AG10803 (cell line): ENCODE data around the gene IKBIP.

Experiments used
- DNase-seq: peaks from one replicate; pipeline ENCODE4 v3.0.0; 2010; ENCODE audit warnings: low read depth
- H3K4me3 ChIP-seq: 2 replicates; pipeline ENCODE4 v1.5.1; 2011; ENCODE audit warnings: mild to moderate bottlenecking, low read length, control low read depth
- CTCF ChIP-seq: conservative IDR thresholded peaks from 2 replicates; pipeline ENCODE4 v1.5.1; 2011; ENCODE audit warnings: mild to moderate bottlenecking, low read length, control low read depth, inconsistent platforms

Gene IKBIP

GRCh38 chr12:98638009-98638408 is 6.6 kb downstream of the IKBIP start:
- TF ChIP-seq CTCF = no peak
- no peak overlapping the region for H3K4me3 ChIP-seq
- no peak for DNase-seq

GRCh38 chr12:98637068-98637467 is 7.5 kb downstream of the IKBIP start:
- no peak overlapping the region for H3K4me3 ChIP-seq
- no peak for TF ChIP-seq CTCF
- DNase-seq = no peak

- H3K4me3 ChIP-seq = no peak overlapping the region
- DNase-seq = peak; percentile 77
- no peak for TF ChIP-seq CTCF
Observed at GRCh38 chr12:98635657-98636323, 8.8 kb downstream of the IKBIP start.

- TF ChIP-seq CTCF = no peak
- no peak overlapping the region for H3K4me3 ChIP-seq
- DNase-seq = peak; percentile 85
Observed at GRCh38 chr12:98618952-98619351, 25.6 kb downstream of the IKBIP start.

GRCh38 chr12:98612696-98613334 is 31.8 kb downstream of the IKBIP start:
- no peak for DNase-seq
- no peak overlapping the region for H3K4me3 ChIP-seq
- no peak for TF ChIP-seq CTCF

GRCh38 chr12:98610596-98610995 is 34.0 kb downstream of the IKBIP start:
- TF ChIP-seq CTCF = no peak
- H3K4me3 ChIP-seq = no peak overlapping the region
- DNase-seq = no peak

GRCh38 chr12:98606359-98606988 is 38.1 kb downstream of the IKBIP start:
- DNase-seq = no peak
- H3K4me3 ChIP-seq = no peak overlapping the region
- TF ChIP-seq CTCF = no peak; the same call in 1 of the 2 replicates
